Measurements from ENCODE around the gene PKDREJ. TPM values are rescaled to one million over a fixed set of nuclear protein-coding genes. Genes with fewer than 3 reads are reported as not detected.

PKDREJ gene
- polyA plus RNA-seq, 1 of the 3 experiments (the other 2 are of a cell fraction) = not detected

GRCh38 chr22:46276563-46276962 is 13.4 kb upstream of the PKDREJ start (continued):
- TF ChIP-seq REST (IDR thresholded peaks at IDR 0.05; ENCODE audit: low read depth, low read length) (no peak), SMC3 (IDR thresholded peaks at IDR 0.05; ENCODE audit: low read depth, low read length) (no peak), FOXJ3 (CRISPR knock-in tag; IDR thresholded peaks at IDR 0.05) (no peak), FOXM1 (IDR thresholded peaks at IDR 0.05; ENCODE audit: low read depth) (no peak), GATA2 (CRISPR knock-in tag; IDR thresholded peaks at IDR 0.05) (no peak)

- CTCF ChIA-PET = no interaction called here
These were observed 12.4 kb upstream of the PKDREJ start for GRCh38 chr22:46275455-46276122.

GRCh38 chr22:46274381-46274780 is 11.2 kb upstream of the PKDREJ start:
- ChIA-PET CTCF (no interaction called here), POLR2A (no interaction called here)
- Histone ChIP-seq H3K79me2 (ENCODE audit: insufficient read depth) (peaks cover 12% of the 10 kb centered on the region; the same call in 1 of the 2 replicates), H3K4me3 (ENCODE audit: low read depth in 2 of 2, low read length in 1 of 2) (no peak overlapping the region), H3K9me3 (no peaks in the 10 kb centered on the region), H3K4me2 (no peak overlapping the region), H2AFZ (ENCODE audit: low read depth) (no peak overlapping the region), H3K4me1 (ENCODE audit: control insufficient read depth in 1 of 2, insufficient read depth in 2 of 2, low read depth in 1 of 2, low read length in 1 of 2) (peaks cover 0 to 1% of the 10 kb centered on the region in 2 experiments; a peak in 1 of 4 replicates), H3K9me2 (no peaks in the 10 kb centered on the region), H3K9ac (no peak overlapping the region), H3K27ac (ENCODE audit: low read depth in 2 of 2, low read length in 1 of 2) (no peak overlapping the region), H3K27me3 (ENCODE audit: insufficient read depth) (no peaks in the 10 kb centered on the region), H4K20me1 (ENCODE audit: insufficient read depth) (no peaks in the 10 kb centered on the region), H3F3A (replicated peaks; ENCODE audit: insufficient read depth) (peaks cover 3% of the 10 kb centered on the region), H3K36me3 (replicated peaks in 1 of 2; ENCODE audit: control insufficient read depth in 1 of 2, insufficient read depth in 2 of 2, low read length in 1 of 2) (peaks cover 24 to 55% of the 10 kb centered on the region in 2 experiments)
- DNase-seq = no peak
- TF ChIP-seq FOXJ3 (CRISPR knock-in tag; IDR thresholded peaks at IDR 0.05) (no peak), EP300 (IDR thresholded peaks at IDR 0.05; ENCODE audit: borderline replicate concordance in 1 of 2, low read depth in 1 of 2, low read length in 1 of 2) (no peak), NFIC (IDR thresholded peaks at IDR 0.05; ENCODE audit: borderline replicate concordance) (no peak), ZBTB33 (IDR thresholded peaks at IDR 0.05; ENCODE audit: borderline replicate concordance, low read depth) (no peak), NRF1 (IDR thresholded peaks at IDR 0.05; ENCODE audit: low read depth, low read length) (no peak), MEF2A (IDR thresholded peaks at IDR 0.05; ENCODE audit: borderline replicate concordance, low read depth) (no peak), GATA2 (CRISPR knock-in tag; IDR thresholded peaks at IDR 0.05) (no peak), RXRA (IDR thresholded peaks at IDR 0.05; ENCODE audit: borderline replicate concordance, low read depth) (no peak), POLR2AphosphoS5 (IDR thresholded peaks at IDR 0.05; ENCODE audit: low read depth, low read length) (no peak), TEAD4 (IDR thresholded peaks at IDR 0.05; ENCODE audit: borderline replicate concordance, insufficient read depth) (no peak), MXI1 (IDR thresholded peaks at IDR 0.05; ENCODE audit: low read depth, low read length) (no peak), PBX3 (IDR thresholded peaks at IDR 0.05) (no peak)
- WGBS (ENCODE audit: low lambda C conversion rate) = 94% methylated on average over 6 of the region's 8 CpGs

More at GRCh38 chr22:46275455-46276122, 12.4 kb upstream of the PKDREJ start:
- POLR2A ChIA-PET = no interaction called here
- Histone ChIP-seq H3K4me2 (no peak overlapping the region), H2AFZ (ENCODE audit: low read depth) (no peak overlapping the region), H3K36me3 (replicated peaks in 1 of 2; ENCODE audit: control insufficient read depth in 1 of 2, insufficient read depth in 2 of 2, low read length in 1 of 2) (peaks cover 24 to 67% of the 10 kb centered on the region in 2 experiments), H3K27me3 (ENCODE audit: insufficient read depth) (no peaks in the 10 kb centered on the region), H4K20me1 (ENCODE audit: insufficient read depth) (no peaks in the 10 kb centered on the region), H3K9me3 (no peaks in the 10 kb centered on the region), H3K4me1 (ENCODE audit: control insufficient read depth in 1 of 2, insufficient read depth in 2 of 2, low read depth in 1 of 2, low read length in 1 of 2) (no peaks in the 10 kb centered on the region), H3F3A (replicated peaks; ENCODE audit: insufficient read depth) (peaks cover 3% of the 10 kb centered on the region), H3K9ac (no peak overlapping the region), H3K27ac (ENCODE audit: low read depth in 2 of 2, low read length in 1 of 2) (no peak overlapping the region), H3K79me2 (ENCODE audit: insufficient read depth) (0 out of 2 replicates have a peak, but pooled peaks cover 4% of the 10 kb centered on the region), H3K9me2 (no peaks in the 10 kb centered on the region), H3K4me3 (ENCODE audit: low read depth in 2 of 2, low read length in 1 of 2) (no peak overlapping the region)
- DNase-seq = no peak
- TF ChIP-seq EZH2phosphoT487 (IDR thresholded peaks at IDR 0.05; ENCODE audit: borderline replicate concordance, low read depth) = no peak
- no peak for TF ChIP-seq SIN3A (IDR thresholded peaks at IDR 0.05; ENCODE audit: borderline replicate concordance, low read depth, low read length)
- 88% methylated on average over 3 of the region's 3 CpGs for WGBS (ENCODE audit: low lambda C conversion rate)
